Adrenal gland (tissue), 5 donors: ENCODE measurements around the gene CAMKMT.

ENCODE experiments used
- CTCF ChIP-seq, 6 experiments: fragments of 450-650 bp in 4 of 6; fragments of 200-600 bp in 2 of 6; sonication (generic) in 1 of 6; IDR thresholded peaks; 1 replicate in 5 of 6; 2 replicates in 1 of 6; pipeline versions ENCODE4 v1.5.1 to v1.8.0; 2016 to 2021; ENCODE audit warnings: antibody characterized with exemption in 6 of 6, mild to moderate bottlenecking in 2 of 6, moderate library complexity in 1 of 6
- POLR2A ChIP-seq, 2 donors: fragments of 450-650 bp; IDR thresholded peaks; one replicate each; pipeline ENCODE4 v1.6.1; 2017; ENCODE audit warnings: antibody characterized with exemption in 2 of 2, mild to moderate bottlenecking in 2 of 2, moderate library complexity in 1 of 2
- donor health status: DM: no; HTN: no; CAD: no.

- TF ChIP-seq CTCF (IDR thresholded peaks at IDR 0.05) (no peak), POLR2A (IDR thresholded peaks at IDR 0.05) (no peak)
These were observed 314.6 kb downstream of the CAMKMT start for GRCh38 chr2:44676379-44676778.
